Measurements from ENCODE around the gene CRYL1. TPM values are rescaled to one million over a fixed set of nuclear protein-coding genes. Genes with fewer than 3 reads are reported as not detected.
A peak's percentile ranks its signal among the peaks of the same experiment; 100 is the strongest.

CRYL1 gene
- total and polyA plus RNA-seq, 2 of the 4 experiments (the other 2 are of a cell fraction): 11.7 to 16.4 TPM

DNA sequence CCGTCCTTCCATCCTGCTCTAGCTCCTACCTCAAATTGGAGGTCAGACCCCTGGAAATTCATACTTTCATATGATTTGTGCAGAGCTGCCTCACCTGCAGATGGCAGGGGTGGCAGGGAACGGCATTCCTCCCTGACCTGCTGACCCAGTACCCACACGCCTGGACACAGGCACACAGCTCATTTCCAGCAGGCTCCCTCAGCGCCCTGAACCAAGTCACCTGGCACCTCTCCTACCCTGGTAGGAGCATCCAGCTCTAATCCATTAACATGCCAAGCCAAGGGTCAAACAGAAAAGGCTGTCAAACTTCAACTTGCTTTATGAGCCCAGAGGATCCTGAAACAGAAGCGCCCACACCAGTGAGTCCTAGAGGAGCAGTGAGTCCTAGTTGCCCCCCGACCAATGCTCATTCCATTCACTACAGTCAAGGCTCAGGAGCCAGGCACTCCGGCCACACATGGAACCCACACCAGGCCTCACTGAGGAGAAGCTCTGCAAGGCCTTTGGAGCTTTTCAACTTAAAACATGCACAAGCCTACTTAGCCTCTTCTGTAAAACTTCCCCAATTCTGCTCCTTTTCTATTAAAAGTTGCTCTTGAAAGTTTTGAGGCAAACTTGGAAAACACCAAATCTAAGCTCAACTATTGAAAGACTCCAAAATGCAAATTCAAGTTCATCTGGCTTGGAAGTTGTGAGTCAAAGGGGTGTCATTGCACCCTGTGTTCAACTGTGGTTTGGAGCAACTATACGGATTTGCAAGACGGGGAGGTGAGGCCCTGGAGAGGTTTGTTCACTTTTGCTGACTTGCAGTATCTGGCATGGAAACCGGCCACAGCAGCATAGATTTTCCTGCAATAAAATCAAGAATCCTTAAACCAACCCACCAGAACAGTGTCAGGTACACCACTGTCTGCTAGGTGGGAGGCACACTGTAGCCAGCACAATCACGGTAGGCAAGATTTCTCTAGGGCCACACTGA, 96.7 kb downstream of the CRYL1 start:
- no peak overlapping the region for H3K56ac ChIP-seq (ENCODE audit: extremely low read depth, insufficient read depth, low read length)
- no peak overlapping the region for H2BK15ac ChIP-seq (ENCODE audit: low read depth, low read length)
- H3K27ac ChIP-seq (ENCODE audit: insufficient read depth, low read length): no peak overlapping the region
- intact Hi-C loops (cut with micrococcal nuclease) (no loop called here), in situ Hi-C loops (cut with MboI; ENCODE audit: low sequenced_read_pairs) (no loop called here), dilution Hi-C loops (cut with HindIII; ENCODE audit: low sequenced_read_pairs, unreplicated experiment) (no loop called here)
- no peak overlapping the region for H3K9ac ChIP-seq (ENCODE audit: low read depth, low read length)
- no TSS peak for BruUV-seq (replicated peaks)
- H2BK20ac ChIP-seq (ENCODE audit: low read depth, low read length): no peak overlapping the region
- no peak overlapping the region for H4K91ac ChIP-seq (ENCODE audit: insufficient read depth, low read depth, low read length)
- DNase-seq: peak; percentile 61
- peaks cover 9% of the 10 kb centered on the region for H3K27me3 ChIP-seq (ENCODE audit: control insufficient read depth, insufficient read depth, low read length)
- H3K4me2 ChIP-seq (ENCODE audit: low read depth, low read length): no peak overlapping the region
- no peak overlapping the region for H4K8ac ChIP-seq (ENCODE audit: low read depth in 2 of 2, low read length in 2 of 2)
- no peak overlapping the region for H2BK120ac ChIP-seq (ENCODE audit: low read depth, low read length)
- no peaks in the 10 kb centered on the region for H3K4me1 ChIP-seq (ENCODE audit: control insufficient read depth, insufficient read depth, low read length)
- H3K36me3 ChIP-seq (ENCODE audit: control insufficient read depth, insufficient read depth, low read length): no peaks in the 10 kb centered on the region
- no peaks in the 10 kb centered on the region for H4K20me1 ChIP-seq (ENCODE audit: insufficient read depth, low read length)
- no peaks in the 10 kb centered on the region for H3K79me1 ChIP-seq (ENCODE audit: low read depth in 1 of 2, low read length in 2 of 2)
- no peak overlapping the region for H3K18ac ChIP-seq (ENCODE audit: low read depth, low read length)
- H2AK5ac ChIP-seq (ENCODE audit: low read depth, low read length): no peak overlapping the region
- H2BK5ac ChIP-seq (ENCODE audit: low read depth, low read length, poor library complexity, severe bottlenecking): no peak overlapping the region
- no peak overlapping the region for H3K4ac ChIP-seq (ENCODE audit: low read depth, low read length)
- H3K4me3 ChIP-seq (ENCODE audit: insufficient read depth, low read depth, low read length): no peak overlapping the region
- H3K23ac ChIP-seq (ENCODE audit: low read depth, low read length): no peak overlapping the region
- H3K14ac ChIP-seq (replicated peaks; ENCODE audit: low read depth, low read length): no peak overlapping the region
- no peak overlapping the region for H4K5ac ChIP-seq (ENCODE audit: low read depth, low read length)
- POLR2A ChIA-PET (ENCODE audit: unreplicated experiment): no interaction called here
- H3K9me3 ChIP-seq (ENCODE audit: control insufficient read depth, insufficient read depth, low read length): no peaks in the 10 kb centered on the region
- H2AFZ ChIP-seq (replicated peaks; ENCODE audit: low read length, poor library complexity): no peak overlapping the region
- 86% methylated on average over 7 of the region's 11 CpGs; no CpG with 5 or more reads in 1 of the 2 experiments for WGBS, 2 experiments (ENCODE audit: extremely low coverage in 2 of 2, insufficient read length in 1 of 2)
- H2AK9ac ChIP-seq (replicated peaks; ENCODE audit: low read depth, low read length, poor library complexity): no peak overlapping the region
- peak; percentile 81 for TF ChIP-seq MAFK (IDR thresholded peaks at IDR 0.05; ENCODE audit: low read depth, low read length)
- TF ChIP-seq NFE2L2 (IDR thresholded peaks at IDR 0.05; ENCODE audit: low read depth, low read length): no peak
- no peaks in the 10 kb centered on the region for H3K9me1 ChIP-seq (ENCODE audit: insufficient read depth, low read length)
- CTCF ChIA-PET: no interaction called here
- no peak for ATAC-seq (ENCODE audit: low read depth)
